HFFc6 (cell line): Measurements from ENCODE around the gene FXR2. TPM values are rescaled to one million over a fixed set of nuclear protein-coding genes. Genes with fewer than 3 reads are reported as not detected.
"Not testable (repeated sequence)": the region's sequence is repeated elsewhere in the genome, so short reads cannot be mapped to it uniquely, and the experiment has no call there.

Experiments used
- DNase-seq: peaks from one replicate; pipeline ENCODE4 v3.0.0-alpha.2; 2018
- H3K27ac Mint-ChIP-seq: 2 replicates; pipeline ENCODE4 v1.8.0; 2020; ENCODE audit warnings: mild to moderate bottlenecking, mixed read lengths
- H3K27me3 Mint-ChIP-seq: 2 replicates; pipeline ENCODE4 v1.8.0; 2021; ENCODE audit warnings: mild to moderate bottlenecking, moderate library complexity, mixed read lengths; ENCODE audit not compliant: insufficient read depth
- H3K36me3 Mint-ChIP-seq: 2 replicates; pipeline ENCODE4 v1.8.0; 2021; ENCODE audit warnings: low read depth, mixed read lengths
- H3K4me1 Mint-ChIP-seq: 2 replicates; pipeline ENCODE4 v1.8.0; 2020; ENCODE audit warnings: low read depth, mixed read lengths
- H3K4me3 Mint-ChIP-seq: 2 replicates; pipeline ENCODE4 v1.8.0; 2020; ENCODE audit warnings: mild to moderate bottlenecking, moderate library complexity, mixed read lengths
- H3K9me3 Mint-ChIP-seq: 2 replicates; pipeline ENCODE4 v1.8.0; 2020; ENCODE audit warnings: mild to moderate bottlenecking, mixed read lengths
- total RNA-seq, 6 experiments: library from RNA; stranded (reverse); fragmentation: NEBNext Ultra II Directional; extraction: Animal tissue kit (Norgen Biotek cat#: 25700); gene quantifications; 2 replicates in 1 of 6; 3 replicates in 5 of 6; pipeline ENCODE4 v1.2.3, GENCODE V29; 2021
- TF ChIP-seq, protein P1 (sequence below): fragments of 200-600 bp; sonication (generic); IDR thresholded peaks from 2 replicates; pipeline ENCODE4 v1.5.0; 2021; ENCODE audit warnings: antibody characterized with exemption, mild to moderate bottlenecking

Gene FXR2
- total RNA-seq, 6 experiments from 2014 or later, result 49.3 to 62.3 (median 51.5) TPM

GRCh38 chr17:7646457-7646856 is 31.8 kb upstream of the FXR2 start:
- TF ChIP-seq, protein P1, sequence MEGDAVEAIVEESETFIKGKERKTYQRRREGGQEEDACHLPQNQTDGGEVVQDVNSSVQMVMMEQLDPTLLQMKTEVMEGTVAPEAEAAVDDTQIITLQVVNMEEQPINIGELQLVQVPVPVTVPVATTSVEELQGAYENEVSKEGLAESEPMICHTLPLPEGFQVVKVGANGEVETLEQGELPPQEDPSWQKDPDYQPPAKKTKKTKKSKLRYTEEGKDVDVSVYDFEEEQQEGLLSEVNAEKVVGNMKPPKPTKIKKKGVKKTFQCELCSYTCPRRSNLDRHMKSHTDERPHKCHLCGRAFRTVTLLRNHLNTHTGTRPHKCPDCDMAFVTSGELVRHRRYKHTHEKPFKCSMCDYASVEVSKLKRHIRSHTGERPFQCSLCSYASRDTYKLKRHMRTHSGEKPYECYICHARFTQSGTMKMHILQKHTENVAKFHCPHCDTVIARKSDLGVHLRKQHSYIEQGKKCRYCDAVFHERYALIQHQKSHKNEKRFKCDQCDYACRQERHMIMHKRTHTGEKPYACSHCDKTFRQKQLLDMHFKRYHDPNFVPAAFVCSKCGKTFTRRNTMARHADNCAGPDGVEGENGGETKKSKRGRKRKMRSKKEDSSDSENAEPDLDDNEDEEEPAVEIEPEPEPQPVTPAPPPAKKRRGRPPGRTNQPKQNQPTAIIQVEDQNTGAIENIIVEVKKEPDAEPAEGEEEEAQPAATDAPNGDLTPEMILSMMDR, result no peak
- no peak overlapping the region for H3K27ac Mint-ChIP-seq
- no peak overlapping the region for H3K4me3 Mint-ChIP-seq
- peaks cover 6% of the 10 kb centered on the region; the same call in 1 of the 2 replicates for H3K9me3 Mint-ChIP-seq
- no peak for DNase-seq
- peaks cover 10% of the 10 kb centered on the region for H3K4me1 Mint-ChIP-seq
- H3K27me3 Mint-ChIP-seq, result peaks cover 38% of the 10 kb centered on the region
- H3K36me3 Mint-ChIP-seq, result peaks cover 4% of the 10 kb centered on the region; the same call in 1 of the 2 replicates

GRCh38 chr17:7644775-7645174 is 30.1 kb upstream of the FXR2 start:
- Mint-ChIP-seq H3K36me3 (peaks cover 6% of the 10 kb centered on the region; the same call in 1 of the 2 replicates), H3K9me3 (peaks cover 7% of the 10 kb centered on the region; the same call in 1 of the 2 replicates), H3K27ac (no peak overlapping the region), H3K27me3 (peaks cover 29% of the 10 kb centered on the region), H3K4me3 (no peak overlapping the region), H3K4me1 (peaks cover under 1% of the 10 kb centered on the region; the same call in 1 of the 2 replicates)
- TF ChIP-seq, protein P1, result no peak
- DNase-seq, result no peak

DNA sequence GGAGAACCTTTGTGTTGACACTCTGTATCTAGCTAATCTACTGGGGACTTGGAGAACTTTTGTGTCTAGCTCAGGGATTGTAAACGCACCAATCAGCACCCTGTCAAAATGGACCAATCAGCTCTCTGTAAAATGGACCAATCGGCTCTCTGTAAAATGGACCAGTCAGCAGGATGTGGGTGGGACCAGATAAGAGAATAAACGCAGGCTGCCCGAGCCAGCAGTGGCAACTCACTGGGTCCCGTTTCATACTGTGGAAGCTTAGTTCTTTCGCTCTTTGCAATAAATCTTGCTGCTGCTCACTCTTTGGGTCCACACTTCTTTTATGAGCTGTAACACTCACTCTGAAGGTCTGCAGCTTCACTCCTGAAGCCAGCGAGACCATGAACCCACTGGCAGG is 26.9 kb upstream of the FXR2 start:
- not testable (repeated sequence) for H3K9me3 Mint-ChIP-seq, H3K36me3 Mint-ChIP-seq, H3K4me3 Mint-ChIP-seq, H3K4me1 Mint-ChIP-seq, DNase-seq, H3K27ac Mint-ChIP-seq
- H3K27me3 Mint-ChIP-seq, result peaks cover 13% of the 10 kb centered on the region

DNA sequence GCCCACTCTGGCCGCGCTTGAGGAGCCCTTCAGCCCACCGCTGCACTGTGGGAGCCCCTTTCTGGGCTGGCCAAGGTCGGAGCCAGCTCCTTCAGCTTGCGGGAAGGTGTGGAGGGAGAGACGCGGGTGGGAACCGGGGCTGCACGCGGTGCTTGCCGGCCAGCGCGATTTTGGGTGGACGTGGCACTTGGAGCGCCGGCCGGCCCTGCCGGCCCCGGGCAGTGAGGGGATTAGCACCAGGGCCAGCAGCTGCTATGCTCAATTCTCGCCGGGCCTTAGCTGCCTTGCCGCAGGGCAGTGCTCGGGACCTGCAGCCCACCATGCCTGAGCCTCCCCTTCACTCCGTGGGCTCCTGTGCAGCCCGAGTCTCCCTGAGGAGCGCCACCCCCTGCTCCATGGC is 26.1 kb upstream of the FXR2 start:
- Mint-ChIP-seq H3K4me3 (no peak overlapping the region), H3K27ac (no peak overlapping the region), H3K4me1 (no peaks in the 10 kb centered on the region), H3K36me3 (peaks cover 6% of the 10 kb centered on the region; the same call in 1 of the 2 replicates), H3K27me3 (peaks cover 17% of the 10 kb centered on the region), H3K9me3 (peaks cover 7% of the 10 kb centered on the region; the same call in 1 of the 2 replicates)
- TF ChIP-seq, protein P1, result no peak
- DNase-seq, result no peak

DNA sequence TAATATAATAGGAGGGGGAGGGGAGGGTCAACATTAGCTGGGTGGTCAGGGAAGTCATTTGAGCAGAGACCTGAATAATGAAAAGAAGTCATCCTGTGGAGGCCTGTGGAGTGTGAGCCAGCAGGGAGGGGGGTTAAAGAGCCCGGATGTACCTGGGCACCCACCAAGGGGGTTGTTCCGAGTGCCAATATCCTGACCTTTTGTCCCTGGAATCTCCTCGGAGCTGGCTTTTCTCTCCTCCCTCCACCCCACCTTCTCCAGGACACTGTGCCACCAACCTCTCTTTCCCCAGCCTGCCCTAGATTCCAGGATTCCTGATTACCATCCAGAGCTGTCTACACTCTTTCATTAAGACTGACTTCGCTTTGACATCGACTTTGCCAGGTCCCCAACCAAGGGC is 21.5 kb upstream of the FXR2 start:
- Mint-ChIP-seq H3K27me3 (peaks cover 8% of the 10 kb centered on the region), H3K4me3 (no peak overlapping the region), H3K4me1 (no peaks in the 10 kb centered on the region), H3K9me3 (no peaks in the 10 kb centered on the region), H3K27ac (no peak overlapping the region), H3K36me3 (no peaks in the 10 kb centered on the region)
- no peak for DNase-seq
- TF ChIP-seq, protein P1, result no peak

DNA sequence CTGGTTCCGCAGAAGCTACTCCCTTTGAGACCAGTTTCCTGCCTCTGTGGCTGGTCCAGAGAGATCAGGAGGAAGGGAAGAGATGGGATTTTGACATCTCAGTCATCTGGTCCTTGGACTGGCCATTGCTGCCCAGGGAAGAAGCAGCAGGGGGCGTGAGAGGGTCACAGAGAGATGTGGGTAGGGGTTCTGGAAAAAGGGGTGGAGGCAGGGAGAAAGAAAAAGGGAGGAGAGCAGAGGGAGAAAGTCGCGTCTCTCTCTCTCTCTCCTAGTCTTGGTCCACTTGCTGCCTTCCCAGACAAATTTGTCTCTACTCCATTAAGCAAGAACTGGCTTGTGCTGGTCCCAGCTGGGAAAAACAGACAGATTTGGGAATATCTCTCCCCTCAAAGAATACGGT is 19.7 kb upstream of the FXR2 start:
- H3K9me3 Mint-ChIP-seq, result no peaks in the 10 kb centered on the region
- no peaks in the 10 kb centered on the region for H3K4me1 Mint-ChIP-seq
- DNase-seq, result peak; percentile 25
- TF ChIP-seq, protein P1, result peak; percentile 69
- H3K27ac Mint-ChIP-seq, result no peak overlapping the region
- no peak overlapping the region for H3K4me3 Mint-ChIP-seq
- peaks cover 6% of the 10 kb centered on the region for H3K27me3 Mint-ChIP-seq
- no peaks in the 10 kb centered on the region for H3K36me3 Mint-ChIP-seq
